NB4 (cell line): ENCODE results near the gene TFAP2D.

Source experiments
- DNase-seq: peaks from one replicate; pipeline ENCODE4 v3.0.0; 2010; ENCODE audit warnings: low read depth
- H3K4me3 ChIP-seq: one replicate; pipeline ENCODE4 v1.5.1; 2011; ENCODE audit warnings: mild to moderate bottlenecking, low read depth, low read length, moderate library complexity
- MYC ChIP-seq: IDR thresholded peaks from 2 replicates; pipeline ENCODE4 v1.6.1; 2011; ENCODE audit warnings: low read depth, low read length
- POLR2A ChIP-seq: IDR thresholded peaks from 2 replicates; pipeline ENCODE4 v1.6.1; 2011; ENCODE audit warnings: mild to moderate bottlenecking; ENCODE audit not compliant: insufficient read length; ENCODE audit errors: extremely low read depth
- TF ChIP-seq, protein P1 (sequence below): IDR thresholded peaks from one replicate; pipeline ENCODE4 v1.5.1; 2012; ENCODE audit warnings: low read depth, low read length
- TF ChIP-seq, protein P2 (sequence below): IDR thresholded peaks from 2 replicates; pipeline ENCODE4 v1.6.1; 2011; ENCODE audit warnings: low read depth, low read length

The TFAP2D gene

DNA sequence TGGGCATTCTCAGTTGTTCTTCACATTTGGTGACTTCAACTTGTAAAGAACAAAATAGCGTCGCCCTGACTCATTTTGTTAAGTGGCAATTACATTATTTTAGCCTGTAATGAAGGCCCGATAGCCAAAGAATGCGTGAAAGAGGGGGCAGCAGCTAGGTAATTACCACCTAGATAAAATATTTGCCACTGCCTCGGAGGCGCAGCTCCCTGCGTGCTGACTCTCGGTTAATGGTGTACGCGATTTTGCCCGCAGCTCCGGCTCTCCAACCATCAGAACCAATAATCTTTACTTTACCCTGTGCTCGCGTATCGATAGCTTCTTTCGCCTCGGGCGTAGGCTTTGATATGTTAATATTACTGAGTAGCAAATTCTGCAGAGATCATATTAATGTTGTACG is 8.7 kb downstream of the TFAP2D start:
- no peak for DNase-seq
- TF ChIP-seq MYC = no peak
- TF ChIP-seq, protein P1, sequence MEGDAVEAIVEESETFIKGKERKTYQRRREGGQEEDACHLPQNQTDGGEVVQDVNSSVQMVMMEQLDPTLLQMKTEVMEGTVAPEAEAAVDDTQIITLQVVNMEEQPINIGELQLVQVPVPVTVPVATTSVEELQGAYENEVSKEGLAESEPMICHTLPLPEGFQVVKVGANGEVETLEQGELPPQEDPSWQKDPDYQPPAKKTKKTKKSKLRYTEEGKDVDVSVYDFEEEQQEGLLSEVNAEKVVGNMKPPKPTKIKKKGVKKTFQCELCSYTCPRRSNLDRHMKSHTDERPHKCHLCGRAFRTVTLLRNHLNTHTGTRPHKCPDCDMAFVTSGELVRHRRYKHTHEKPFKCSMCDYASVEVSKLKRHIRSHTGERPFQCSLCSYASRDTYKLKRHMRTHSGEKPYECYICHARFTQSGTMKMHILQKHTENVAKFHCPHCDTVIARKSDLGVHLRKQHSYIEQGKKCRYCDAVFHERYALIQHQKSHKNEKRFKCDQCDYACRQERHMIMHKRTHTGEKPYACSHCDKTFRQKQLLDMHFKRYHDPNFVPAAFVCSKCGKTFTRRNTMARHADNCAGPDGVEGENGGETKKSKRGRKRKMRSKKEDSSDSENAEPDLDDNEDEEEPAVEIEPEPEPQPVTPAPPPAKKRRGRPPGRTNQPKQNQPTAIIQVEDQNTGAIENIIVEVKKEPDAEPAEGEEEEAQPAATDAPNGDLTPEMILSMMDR = no peak
- H3K4me3 ChIP-seq = no peak overlapping the region

DNA sequence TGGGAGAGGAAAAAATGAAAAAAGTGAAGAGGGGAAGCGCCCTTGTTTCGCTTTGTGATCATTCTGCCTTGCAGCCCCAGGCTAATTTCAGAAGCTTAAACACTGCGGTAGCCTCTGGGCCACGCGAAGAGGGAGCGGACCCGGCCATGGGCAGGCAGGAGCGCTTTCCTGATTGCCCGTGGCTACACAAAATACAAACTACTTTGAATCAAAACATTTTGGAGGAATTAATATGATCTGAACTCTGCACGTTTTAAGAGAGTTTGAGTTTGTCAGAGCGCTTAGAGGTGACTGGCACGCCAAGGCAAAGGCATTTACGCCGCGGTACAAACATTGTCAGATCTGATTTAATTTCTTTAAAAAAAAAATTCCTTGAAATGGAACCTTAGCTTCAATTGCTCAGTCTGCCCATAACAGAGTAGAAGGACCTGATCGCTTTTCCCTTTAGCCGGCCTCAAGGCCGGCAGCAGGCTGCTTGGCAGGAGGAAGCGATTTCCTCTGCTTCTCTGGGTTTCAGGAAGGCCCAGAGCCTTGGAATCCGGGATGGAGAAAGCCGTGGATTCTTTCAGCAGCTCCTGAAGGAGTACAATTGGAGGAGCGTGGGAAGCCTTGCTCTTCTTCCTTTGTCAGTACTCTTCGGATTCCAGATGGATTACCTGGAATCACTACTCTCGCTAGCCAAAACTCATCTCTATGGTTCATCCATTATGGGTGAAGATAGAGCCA is 9.7 kb downstream of the TFAP2D start:
- H3K4me3 ChIP-seq = no peak overlapping the region
- no peak for TF ChIP-seq MYC
- no peak for TF ChIP-seq POLR2A
- TF ChIP-seq, protein P2, sequence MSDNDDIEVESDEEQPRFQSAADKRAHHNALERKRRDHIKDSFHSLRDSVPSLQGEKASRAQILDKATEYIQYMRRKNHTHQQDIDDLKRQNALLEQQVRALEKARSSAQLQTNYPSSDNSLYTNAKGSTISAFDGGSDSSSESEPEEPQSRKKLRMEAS = no peak
- TF ChIP-seq, protein P1 = no peak
- DNase-seq = no peak

DNA sequence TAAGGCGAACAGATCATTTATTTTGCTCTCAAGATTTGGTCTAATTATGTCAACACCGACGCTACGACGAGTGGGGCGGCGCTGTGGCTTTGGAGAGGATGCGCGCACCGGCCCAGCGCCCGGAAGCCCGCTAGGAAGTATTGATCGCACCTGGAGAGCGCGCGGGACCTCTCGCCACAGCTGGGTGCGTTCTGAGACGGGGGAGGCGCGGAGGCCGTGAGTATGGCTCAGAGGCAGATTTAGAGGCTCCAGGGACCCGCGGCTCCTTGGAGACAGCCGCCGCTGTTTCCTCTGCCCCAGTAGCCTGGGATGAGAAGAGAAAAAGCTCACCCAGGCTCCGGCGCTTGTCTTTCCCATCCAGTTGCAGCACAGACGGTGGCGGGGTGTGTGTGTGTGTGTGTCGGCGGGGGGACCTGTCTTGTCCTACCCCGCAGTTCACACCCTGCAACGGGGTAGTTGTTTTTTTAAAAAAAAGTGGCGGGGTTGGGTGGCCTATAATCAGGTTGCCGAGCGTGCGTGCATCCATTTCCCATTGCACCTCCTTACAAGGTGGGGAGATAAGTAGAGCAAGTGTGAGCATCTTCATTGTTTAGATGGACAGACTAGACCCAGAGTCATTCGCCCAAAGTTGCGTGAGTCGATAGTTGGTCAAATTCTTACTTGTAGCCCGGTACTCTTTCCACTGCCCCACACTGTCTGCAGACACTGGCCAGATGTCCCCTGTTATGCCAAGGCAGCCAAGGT is 11.2 kb downstream of the TFAP2D start:
- no peak for TF ChIP-seq MYC
- DNase-seq = no peak
- no peak overlapping the region for H3K4me3 ChIP-seq

DNA sequence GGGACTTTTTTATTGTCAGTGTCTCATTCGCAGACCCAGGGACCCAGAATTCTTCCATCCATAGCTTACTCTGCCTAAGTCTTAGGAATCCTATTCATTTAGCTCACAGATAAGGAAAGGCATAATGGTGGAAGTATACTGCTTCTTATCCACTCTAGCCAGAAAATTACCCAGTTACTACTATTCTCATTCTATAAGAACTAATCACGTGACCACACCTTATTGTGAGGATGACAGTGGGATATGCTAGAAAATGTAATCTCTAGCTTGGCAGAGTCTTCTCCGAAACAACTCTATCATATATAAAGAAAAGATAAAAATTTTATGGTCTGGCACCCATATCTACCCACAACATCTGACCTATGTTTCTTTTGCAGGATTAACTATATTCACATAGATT is 21.2 kb downstream of the TFAP2D start:
- no peak for TF ChIP-seq MYC
- TF ChIP-seq, protein P2 = no peak
- no peak for TF ChIP-seq POLR2A
- TF ChIP-seq, protein P1 = no peak
- no peak for DNase-seq

DNA sequence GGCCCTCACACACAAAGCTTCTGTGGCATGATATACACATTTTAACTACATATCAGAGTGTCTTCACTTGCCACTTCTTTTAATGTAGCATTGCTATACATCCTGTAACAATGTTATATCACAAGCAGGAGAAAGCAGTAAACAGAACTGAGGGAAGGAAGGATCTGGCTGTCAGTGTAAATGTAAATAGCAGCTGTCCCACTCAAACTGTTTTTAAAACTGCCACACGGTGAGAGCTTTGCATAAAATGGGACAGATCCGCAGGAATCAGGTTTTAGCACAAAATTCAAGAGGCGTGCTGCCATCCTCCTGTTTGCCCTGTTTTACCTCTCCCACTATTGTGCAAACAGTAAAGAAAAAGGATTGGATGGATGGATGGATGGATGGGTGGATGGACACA is 28.8 kb downstream of the TFAP2D start:
- no peak for TF ChIP-seq MYC
- TF ChIP-seq POLR2A = no peak
- TF ChIP-seq, protein P2 = no peak
- TF ChIP-seq, protein P1 = no peak
- no peak for DNase-seq
- H3K4me3 ChIP-seq = no peak overlapping the region

More for the DNA sequence above, 21.2 kb downstream of the TFAP2D start:
- no peak overlapping the region for H3K4me3 ChIP-seq

DNA sequence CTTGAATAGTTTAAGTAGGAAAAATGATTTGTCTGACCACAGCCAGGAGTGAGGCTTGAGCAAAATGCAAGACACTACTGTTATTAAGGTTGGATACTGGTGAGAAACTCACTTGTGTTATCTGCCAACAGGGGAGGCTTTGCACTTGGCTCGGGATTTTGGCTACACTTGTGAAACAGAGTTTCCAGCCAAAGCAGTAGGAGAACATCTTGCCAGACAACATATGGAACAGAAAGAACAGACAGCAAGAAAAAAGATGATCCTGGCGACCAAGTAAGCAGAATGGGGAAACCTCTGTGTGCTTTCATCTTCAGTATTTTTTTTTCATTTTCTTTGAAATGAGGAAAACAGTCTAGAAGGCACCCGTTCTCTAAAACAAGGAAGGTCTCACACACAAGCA is 31.6 kb downstream of the TFAP2D start:
- DNase-seq = no peak
- no peak overlapping the region for H3K4me3 ChIP-seq
- TF ChIP-seq, protein P2 = no peak
- TF ChIP-seq POLR2A (no peak), MYC (no peak)
- TF ChIP-seq, protein P1 = no peak
